CD14-positive monocyte (primary cell): ENCODE data around the gene ADK. TPM values are rescaled to one million over a fixed set of nuclear protein-coding genes. Genes with fewer than 3 reads are reported as not detected.

Experiments
- DNase-seq, 3 donors: peaks; one replicate each; pipeline ENCODE4 v3.0.0-alpha.2; 2011 to 2022
- H2AFZ ChIP-seq: 2 replicates; pipeline ENCODE4 v1.6.0; 2012; ENCODE audit warnings: mild to moderate bottlenecking, low read depth, low read length, inconsistent platforms; ENCODE audit not compliant: insufficient read depth, poor library complexity, severe bottlenecking
- H3K27ac ChIP-seq, 2 donors: 1 replicate in 1 of 2; 2 replicates in 1 of 2; pipeline ENCODE4 v1.5.1; 2012 to 2013; ENCODE audit warnings: low read length in 2 of 2, control low read depth in 1 of 2, inconsistent platforms in 1 of 2, low read depth in 1 of 2, mild to moderate bottlenecking in 1 of 2
- H3K27me3 ChIP-seq, 2 donors: one replicate each; pipeline versions ENCODE4 v1.6.0 to v1.6.1; 2011 to 2013; ENCODE audit warnings: low read length in 2 of 2; ENCODE audit not compliant: control insufficient read depth in 2 of 2, insufficient read depth in 2 of 2
- H3K36me3 ChIP-seq, 2 donors: replicated peaks in 1 of 2; 1 replicate in 1 of 2; 2 replicates in 1 of 2; pipeline versions ENCODE4 v1.5.1 to v1.6.1; 2012 to 2013; ENCODE audit warnings: low read length in 2 of 2, control low read depth in 1 of 2, inconsistent platforms in 1 of 2, mild to moderate bottlenecking in 1 of 2; ENCODE audit not compliant: insufficient read depth in 2 of 2, control insufficient read depth in 1 of 2
- H3K4me1 ChIP-seq, 2 donors: 1 replicate in 1 of 2; 2 replicates in 1 of 2; pipeline versions ENCODE4 v1.5.1 to v1.6.1; 2012 to 2013; ENCODE audit warnings: low read length in 2 of 2, control low read depth in 1 of 2, inconsistent platforms in 1 of 2, mild to moderate bottlenecking in 1 of 2, moderate library complexity in 1 of 2; ENCODE audit not compliant: insufficient read depth in 2 of 2, control insufficient read depth in 1 of 2
- H3K4me2 ChIP-seq: replicated peaks from 2 replicates; pipeline ENCODE3; 2012; ENCODE audit warnings: low read length, moderate library complexity, mild to moderate bottlenecking; ENCODE audit not compliant: poor library complexity, severe bottlenecking; ENCODE audit errors: extremely low read depth
- H3K4me3 ChIP-seq, 3 experiments: fragments of 200-600 bp in 1 of 3; sonication (generic) in 1 of 3; replicated peaks in 1 of 3; 1 replicate in 2 of 3; 2 replicates in 1 of 3; pipeline ENCODE4 v1.5.1; 2011 to 2013; ENCODE audit warnings: low read length in 3 of 3, mild to moderate bottlenecking in 3 of 3, control low read depth in 2 of 3, low read depth in 2 of 3, inconsistent platforms in 1 of 3, moderate library complexity in 1 of 3
- H3K79me2 ChIP-seq: 2 replicates; pipeline ENCODE4 v1.6.0; 2012; ENCODE audit warnings: mild to moderate bottlenecking, control low read depth, inconsistent platforms, low read length, moderate library complexity; ENCODE audit not compliant: insufficient read depth
- H3K9ac ChIP-seq: 2 replicates; pipeline ENCODE4 v1.6.0; 2017; ENCODE audit warnings: low read length, mild to moderate bottlenecking; ENCODE audit not compliant: insufficient read depth, poor library complexity, severe bottlenecking
- H3K9me3 ChIP-seq, 2 donors: replicated peaks in 1 of 2; 1 replicate in 1 of 2; 2 replicates in 1 of 2; pipeline versions ENCODE4 v1.5.1 to v1.6.1; 2012 to 2013; ENCODE audit warnings: low read length in 2 of 2, control low read depth in 1 of 2; ENCODE audit not compliant: control insufficient read depth in 1 of 2, insufficient read depth in 1 of 2
- H4K20me1 ChIP-seq: 2 replicates; pipeline ENCODE4 v1.6.0; 2012; ENCODE audit warnings: mild to moderate bottlenecking, low read length, control low read depth, moderate library complexity; ENCODE audit not compliant: insufficient read depth
- H3K27ac Mint-ChIP-seq, 7 donors: one replicate each; pipeline ENCODE4 v1.8.0; 2020; ENCODE audit warnings: mild to moderate bottlenecking in 7 of 7, mixed read lengths in 7 of 7, moderate library complexity in 6 of 7, inconsistent platforms in 2 of 7
- H3K27me3 Mint-ChIP-seq, 3 donors: one replicate each; pipeline ENCODE4 v1.8.0; 2021 to 2022; ENCODE audit warnings: low read depth in 3 of 3, mild to moderate bottlenecking in 3 of 3, mixed read lengths in 3 of 3, moderate library complexity in 3 of 3, inconsistent platforms in 1 of 3
- H3K36me3 Mint-ChIP-seq, 2 donors: one replicate each; pipeline ENCODE4 v1.8.0; 2020; ENCODE audit warnings: mixed read lengths in 2 of 2, inconsistent platforms in 1 of 2, mild to moderate bottlenecking in 1 of 2
- H3K4me1 Mint-ChIP-seq: one replicate; pipeline ENCODE4 v1.8.0; 2020; ENCODE audit warnings: mild to moderate bottlenecking, mixed read lengths
- H3K4me3 Mint-ChIP-seq, 2 donors: one replicate each; pipeline ENCODE4 v1.8.0; 2020; ENCODE audit warnings: mild to moderate bottlenecking in 2 of 2, mixed read lengths in 2 of 2, moderate library complexity in 1 of 2
- H3K9me3 Mint-ChIP-seq, 7 donors: one replicate each; pipeline ENCODE4 v1.8.0; 2020 to 2022; ENCODE audit warnings: mixed read lengths in 7 of 7, mild to moderate bottlenecking in 6 of 7, moderate library complexity in 6 of 7, inconsistent platforms in 2 of 7
- CTCF ChIP-seq: fragments of 200-600 bp; IDR thresholded peaks from one replicate; pipeline ENCODE4 v1.8.0; 2022; ENCODE audit warnings: antibody characterized with exemption, mild to moderate bottlenecking
- WGBS: methylation state at CpG from one replicate; pipeline ENCODE4 v1.1.5; 2013; ENCODE audit warnings: missing lambda C conversion rate; ENCODE audit not compliant: insufficient coverage; 5-methylcytosine and 5-hydroxymethylcytosine counted together
- intact Hi-C, 2 donors: fragments of 100-400 bp; cut with micrococcal nuclease; formaldehyde crosslinking; loops; one replicate each; pipeline versions ENCODE4 v1.15.0 to v1.15.1; 2023
- polyA plus RNA-seq, 3 donors: library from polyadenylated mRNA; depleted of rRNA in 1 of 3; unstranded in 2 of 3; stranded (reverse) in 1 of 3; fragments of 300-500 nt in 2 of 3; fragments of >200 nt in 1 of 3; fragmentation: Illumina TruSeq in 2 of 3; gene quantifications; 1 replicate in 2 of 3; 2 replicates in 1 of 3; pipeline ENCODE4 v1.2.3, GENCODE V29; 2012 to 2021

Gene ADK
- polyA plus RNA-seq, 3 donors = 6.4 to 38.2 (median 35.7) TPM

DNA sequence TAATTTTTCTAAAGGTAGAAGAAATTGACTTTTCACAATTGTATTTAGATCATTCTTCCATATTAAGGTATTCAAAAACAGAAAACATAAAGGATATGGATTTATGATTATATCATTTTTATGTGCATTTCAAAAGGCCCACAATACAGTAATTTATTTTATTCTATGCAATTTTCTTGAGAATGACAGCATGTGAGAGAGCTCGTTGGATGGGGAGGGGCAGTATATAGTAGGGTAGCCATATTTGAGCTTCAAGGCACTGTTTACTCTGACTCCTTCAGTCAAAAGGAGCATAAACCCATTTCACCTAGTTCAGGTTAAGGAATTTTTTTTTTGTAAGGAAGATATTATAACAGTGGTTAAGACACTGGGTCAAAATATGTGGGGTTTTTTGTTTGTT lies 534.5 kb downstream of the ADK start:
- peaks cover 10% of the 10 kb centered on the region in 2 donors for H3K36me3 Mint-ChIP-seq
- Histone ChIP-seq H3K27ac (no peak overlapping the region), H3K79me2 (no peaks in the 10 kb centered on the region), H4K20me1 (no peaks in the 10 kb centered on the region), H3K27me3 (no peaks in the 10 kb centered on the region), H3K9ac (no peak overlapping the region), H3K4me3 (no peak overlapping the region), H3K4me1 (peaks cover 0 to 6% of the 10 kb centered on the region in 2 donors), H2AFZ (no peak overlapping the region), H3K4me2 (no peak overlapping the region), H3K9me3 (no peaks in the 10 kb centered on the region), H3K36me3 (peaks cover 0 to 7% of the 10 kb centered on the region in 2 donors)
- H3K9me3 Mint-ChIP-seq = peaks cover 0 to 6% (median 2%) of the 10 kb centered on the region in 7 donors
- H3K4me3 Mint-ChIP-seq = no peak overlapping the region
- TF ChIP-seq CTCF = no peak
- intact Hi-C loops = no loop called here
- H3K27me3 Mint-ChIP-seq = peaks cover 0 to 2% (median 0%) of the 10 kb centered on the region in 3 donors
- no peak for DNase-seq
- H3K4me1 Mint-ChIP-seq = peaks cover 12% of the 10 kb centered on the region
- WGBS = no CpG with 5 or more reads among the region's 1 CpG
- no peak overlapping the region for H3K27ac Mint-ChIP-seq

- Mint-ChIP-seq H3K27me3 (peaks cover 0 to 2% (median 0%) of the 10 kb centered on the region in 3 donors), H3K27ac (no peak overlapping the region)
Observed at GRCh38 chr10:74690393-74690792, 539.4 kb downstream of the ADK start.

More at GRCh38 chr10:74690393-74690792, 539.4 kb downstream of the ADK start:
- Histone ChIP-seq H3K9me3 (no peaks in the 10 kb centered on the region), H3K4me2 (no peak overlapping the region), H3K27me3 (no peaks in the 10 kb centered on the region), H3K4me1 (no peaks in the 10 kb centered on the region), H4K20me1 (no peaks in the 10 kb centered on the region), H3K9ac (no peak overlapping the region), H2AFZ (no peak overlapping the region), H3K36me3 (peaks cover 0 to 7% of the 10 kb centered on the region in 2 donors), H3K4me3 (no peak overlapping the region), H3K79me2 (no peaks in the 10 kb centered on the region), H3K27ac (no peak overlapping the region)
- TF ChIP-seq CTCF = no peak
- H3K36me3 Mint-ChIP-seq = peaks cover 12 to 15% of the 10 kb centered on the region in 2 donors
- no peaks in the 10 kb centered on the region for H3K4me1 Mint-ChIP-seq
- WGBS = 92% methylated on average over 3 of the region's 4 CpGs
- peaks cover 0 to 6% (median 2%) of the 10 kb centered on the region in 7 donors for H3K9me3 Mint-ChIP-seq
- DNase-seq = no peak
- H3K4me3 Mint-ChIP-seq = no peak overlapping the region
- intact Hi-C loops = no loop called here
